COR-L47 (cell line): ENCODE results near the gene PHF21A.

Experiments used
- DNase-seq: peaks from one replicate; lab custom pipeline; 2025; lab: John Stamatoyannopoulos, UW

PHF21A gene

GRCh38 chr11:46075928-46076327 lies 45.3 kb downstream of the PHF21A start:
- DNase-seq, result no peak

GRCh38 chr11:46075168-46075567 lies 46.1 kb downstream of the PHF21A start:
- no peak for DNase-seq

- DNase-seq, result no peak
These were observed 47.6 kb downstream of the PHF21A start for GRCh38 chr11:46073632-46074031.

- DNase-seq, result no peak
These were observed 48.9 kb downstream of the PHF21A start for GRCh38 chr11:46072172-46072964.

GRCh38 chr11:46071091-46071490 lies 50.2 kb downstream of the PHF21A start:
- DNase-seq, result no peak

GRCh38 chr11:46069595-46069994 lies 51.7 kb downstream of the PHF21A start:
- no peak for DNase-seq

- DNase-seq, result no peak
These were observed 54.9 kb downstream of the PHF21A start for GRCh38 chr11:46066335-46066734.

- DNase-seq, result no peak
These were observed 55.6 kb downstream of the PHF21A start for GRCh38 chr11:46065681-46066080.

- no peak for DNase-seq
These were observed 57.0 kb downstream of the PHF21A start for GRCh38 chr11:46064221-46064620.

- no peak for DNase-seq
These were observed 58.1 kb downstream of the PHF21A start for GRCh38 chr11:46063138-46063537.

- DNase-seq, result no peak
These were observed 61.2 kb downstream of the PHF21A start for GRCh38 chr11:46060013-46060412.

- DNase-seq, result no peak
These were observed 63.8 kb downstream of the PHF21A start for GRCh38 chr11:46057489-46057888.

- no peak for DNase-seq
These were observed 65.9 kb downstream of the PHF21A start for GRCh38 chr11:46055371-46055770.

- no peak for DNase-seq
These were observed 70.2 kb downstream of the PHF21A start for GRCh38 chr11:46051102-46051501.

- DNase-seq, result no peak
These were observed 70.6 kb downstream of the PHF21A start for GRCh38 chr11:46050662-46051061.

- no peak for DNase-seq
These were observed 71.2 kb downstream of the PHF21A start for GRCh38 chr11:46050003-46050461.

- DNase-seq, result peak; percentile 66
These were observed 71.8 kb downstream of the PHF21A start for GRCh38 chr11:46049325-46049897.

- DNase-seq, result no peak
These were observed 73.1 kb downstream of the PHF21A start for GRCh38 chr11:46048198-46048597.

- DNase-seq, result no peak
These were observed 73.7 kb downstream of the PHF21A start for GRCh38 chr11:46047520-46047919.

- no peak for DNase-seq
These were observed 75.4 kb downstream of the PHF21A start for GRCh38 chr11:46045811-46046210.

GRCh38 chr11:46044601-46045000 lies 76.7 kb downstream of the PHF21A start:
- DNase-seq, result no peak

GRCh38 chr11:46039990-46040389 lies 81.3 kb downstream of the PHF21A start:
- DNase-seq, result no peak

GRCh38 chr11:46038529-46038928 lies 82.7 kb downstream of the PHF21A start:
- DNase-seq, result no peak

- DNase-seq, result no peak
These were observed 84.3 kb downstream of the PHF21A start for GRCh38 chr11:46036969-46037368.
